Ascending aorta (tissue), 2 donors: ENCODE data around the gene SELENON. TPM values are rescaled to one million over a fixed set of nuclear protein-coding genes. Genes with fewer than 3 reads are reported as not detected.

Experiments used
- DNase-seq, 2 donors: peaks; one replicate each; pipeline ENCODE4 v3.0.0-alpha.2; 2019; ENCODE audit warnings: low spot score in 2 of 2
- H3K27ac ChIP-seq, 2 donors: fragments of 200-600 bp; sonication (generic); one replicate each; pipeline ENCODE4 v1.5.1; 2016 to 2017; ENCODE audit warnings: mild to moderate bottlenecking in 1 of 2
- H3K27me3 ChIP-seq: fragments of 200-600 bp; sonication (generic); one replicate; pipeline ENCODE4 v1.5.1; 2017
- H3K36me3 ChIP-seq, 2 donors: fragments of 200-600 bp; sonication (generic); one replicate each; pipeline ENCODE4 v1.5.1; 2016
- H3K4me1 ChIP-seq, 2 donors: fragments of 200-600 bp; sonication (generic); one replicate each; pipeline ENCODE4 v1.5.1; 2016 to 2017; ENCODE audit warnings: mild to moderate bottlenecking in 1 of 2
- H3K4me3 ChIP-seq, 2 donors: fragments of 200-600 bp; sonication (generic); one replicate each; pipeline ENCODE4 v1.5.1; 2016 to 2017; ENCODE audit warnings: mild to moderate bottlenecking in 1 of 2
- H3K9me3 ChIP-seq, 2 donors: fragments of 200-600 bp; sonication (generic); one replicate each; pipeline ENCODE4 v1.5.1; 2016
- intact Hi-C: fragments of 100-400 bp; cut with DNase I; formaldehyde crosslinking; loops from one replicate; pipeline ENCODE4 v1.15.1; 2023
- total RNA-seq: library from RNA; depleted of rRNA; stranded (reverse); fragments of >200 nt; gene quantifications from one replicate; pipeline ENCODE4 v1.1.0, GENCODE V29; 2016
- TF ChIP-seq, protein P1 (sequence below), 3 experiments: fragments of 200-600 bp in 2 of 3; fragments of 450-650 bp in 1 of 3; sonication (generic) in 2 of 3; IDR thresholded peaks; one replicate each; pipeline ENCODE4 v1.5.1; 2016 to 2019; ENCODE audit warnings: antibody characterized with exemption in 3 of 3, mild to moderate bottlenecking in 1 of 3, moderate library complexity in 1 of 3

SELENON gene
- total RNA-seq, 1 donor from 2014 or later = 208 TPM

DNA sequence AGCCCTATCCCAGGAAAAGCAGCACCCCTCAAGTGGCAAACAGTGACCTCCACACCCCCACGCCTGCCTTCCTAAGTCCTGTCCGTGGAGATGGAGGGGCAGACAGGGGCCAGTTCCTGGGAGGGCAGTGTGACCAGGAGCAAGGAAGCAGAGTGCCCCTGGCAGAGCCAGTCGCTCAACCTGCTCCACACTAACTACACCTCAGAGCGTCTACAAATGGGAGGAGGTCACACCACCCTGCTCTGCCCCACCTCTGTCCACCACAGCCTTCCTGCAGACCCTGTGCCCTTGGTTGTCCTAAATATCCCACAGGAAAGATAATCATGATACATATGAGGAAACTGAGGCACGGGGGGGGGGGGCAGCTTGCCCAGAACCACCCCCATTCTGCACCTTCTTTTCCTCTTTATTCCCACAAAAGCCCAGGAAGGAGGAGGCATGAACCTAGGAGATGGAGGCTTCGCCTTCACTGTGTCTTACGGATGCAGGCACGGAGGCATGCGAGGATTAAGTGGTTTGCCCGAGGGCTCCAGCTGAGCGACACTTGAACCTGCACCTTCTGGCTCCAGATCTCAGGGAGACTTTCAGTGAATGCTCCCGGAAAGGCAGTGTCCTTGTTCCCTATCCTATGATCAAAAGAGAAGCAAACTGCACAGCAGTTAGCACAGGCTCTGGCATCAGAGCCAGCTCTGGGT lies 42.7 kb upstream of the SELENON start:
- no peak for DNase-seq
- no peaks in the 10 kb centered on the region for H3K4me1 ChIP-seq
- H3K27ac ChIP-seq = no peak overlapping the region
- H3K9me3 ChIP-seq = no peaks in the 10 kb centered on the region
- H3K27me3 ChIP-seq = no peaks in the 10 kb centered on the region
- TF ChIP-seq, protein P1, sequence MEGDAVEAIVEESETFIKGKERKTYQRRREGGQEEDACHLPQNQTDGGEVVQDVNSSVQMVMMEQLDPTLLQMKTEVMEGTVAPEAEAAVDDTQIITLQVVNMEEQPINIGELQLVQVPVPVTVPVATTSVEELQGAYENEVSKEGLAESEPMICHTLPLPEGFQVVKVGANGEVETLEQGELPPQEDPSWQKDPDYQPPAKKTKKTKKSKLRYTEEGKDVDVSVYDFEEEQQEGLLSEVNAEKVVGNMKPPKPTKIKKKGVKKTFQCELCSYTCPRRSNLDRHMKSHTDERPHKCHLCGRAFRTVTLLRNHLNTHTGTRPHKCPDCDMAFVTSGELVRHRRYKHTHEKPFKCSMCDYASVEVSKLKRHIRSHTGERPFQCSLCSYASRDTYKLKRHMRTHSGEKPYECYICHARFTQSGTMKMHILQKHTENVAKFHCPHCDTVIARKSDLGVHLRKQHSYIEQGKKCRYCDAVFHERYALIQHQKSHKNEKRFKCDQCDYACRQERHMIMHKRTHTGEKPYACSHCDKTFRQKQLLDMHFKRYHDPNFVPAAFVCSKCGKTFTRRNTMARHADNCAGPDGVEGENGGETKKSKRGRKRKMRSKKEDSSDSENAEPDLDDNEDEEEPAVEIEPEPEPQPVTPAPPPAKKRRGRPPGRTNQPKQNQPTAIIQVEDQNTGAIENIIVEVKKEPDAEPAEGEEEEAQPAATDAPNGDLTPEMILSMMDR (IDR thresholded peaks at IDR 0.05) = no peak
- H3K4me3 ChIP-seq = no peak overlapping the region
- H3K36me3 ChIP-seq = peaks cover 6 to 7% of the 10 kb centered on the region in 2 donors
- intact Hi-C loops = no loop called here

DNA sequence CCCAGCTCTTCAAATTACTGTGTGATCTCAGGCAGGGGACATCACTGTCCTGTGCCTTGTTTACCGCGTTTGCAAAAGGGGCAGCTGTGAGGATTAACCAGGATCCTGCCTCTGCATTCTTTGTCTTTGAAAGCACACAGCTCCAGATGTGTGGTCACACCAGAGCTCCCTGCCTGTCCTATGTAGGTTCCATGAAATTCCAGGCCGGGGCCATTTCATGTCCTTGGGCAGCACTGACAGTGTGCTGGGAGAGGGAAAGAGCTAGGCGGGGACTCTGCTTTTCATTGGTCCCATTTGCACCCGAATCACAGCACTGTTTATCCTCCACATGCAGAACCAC lies 42.2 kb upstream of the SELENON start:
- no peak for DNase-seq
- Histone ChIP-seq H3K27ac (no peak overlapping the region), H3K4me3 (no peak overlapping the region), H3K4me1 (no peaks in the 10 kb centered on the region), H3K27me3 (no peaks in the 10 kb centered on the region), H3K9me3 (no peaks in the 10 kb centered on the region), H3K36me3 (peaks cover 6 to 7% of the 10 kb centered on the region in 2 donors)
- intact Hi-C loops = no loop called here
- TF ChIP-seq, protein P1 (IDR thresholded peaks at IDR 0.05) = no peak

DNA sequence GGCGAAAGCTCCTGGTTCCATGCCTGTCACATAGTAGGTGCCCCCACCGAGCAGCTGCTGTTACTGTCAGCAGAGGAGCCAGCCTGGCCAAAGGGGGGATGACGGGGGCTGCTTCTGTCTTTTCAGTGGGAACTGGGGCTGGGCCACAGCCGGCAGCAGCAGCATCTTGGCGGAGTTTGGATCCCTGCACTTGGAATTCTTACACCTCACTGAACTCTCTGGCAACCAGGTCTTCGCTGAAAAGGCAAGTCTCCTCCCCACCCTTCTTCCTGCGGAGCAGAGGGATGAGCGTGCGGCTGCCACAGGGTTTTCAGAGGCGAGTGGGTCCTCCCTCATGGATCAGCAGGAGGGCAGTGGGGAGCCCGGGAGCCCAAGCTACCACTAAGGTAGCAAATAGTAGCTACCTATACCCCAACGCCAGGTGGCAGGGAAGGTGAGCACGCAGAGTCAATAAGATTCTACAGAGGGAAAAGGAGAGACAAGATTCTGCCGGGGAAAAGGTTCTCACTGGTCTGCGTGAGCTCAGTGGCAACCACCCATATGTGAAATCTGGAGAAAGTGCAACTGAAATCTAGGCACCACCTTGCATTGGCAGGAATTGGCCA lies 41.4 kb upstream of the SELENON start:
- no peak for DNase-seq
- TF ChIP-seq, protein P1 (IDR thresholded peaks at IDR 0.05) = no peak
- Histone ChIP-seq H3K27me3 (no peaks in the 10 kb centered on the region), H3K9me3 (no peaks in the 10 kb centered on the region), H3K36me3 (peaks cover 1 to 6% of the 10 kb centered on the region in 2 donors), H3K4me1 (no peaks in the 10 kb centered on the region), H3K4me3 (no peak overlapping the region), H3K27ac (no peak overlapping the region)
- intact Hi-C loops = no loop called here

DNA sequence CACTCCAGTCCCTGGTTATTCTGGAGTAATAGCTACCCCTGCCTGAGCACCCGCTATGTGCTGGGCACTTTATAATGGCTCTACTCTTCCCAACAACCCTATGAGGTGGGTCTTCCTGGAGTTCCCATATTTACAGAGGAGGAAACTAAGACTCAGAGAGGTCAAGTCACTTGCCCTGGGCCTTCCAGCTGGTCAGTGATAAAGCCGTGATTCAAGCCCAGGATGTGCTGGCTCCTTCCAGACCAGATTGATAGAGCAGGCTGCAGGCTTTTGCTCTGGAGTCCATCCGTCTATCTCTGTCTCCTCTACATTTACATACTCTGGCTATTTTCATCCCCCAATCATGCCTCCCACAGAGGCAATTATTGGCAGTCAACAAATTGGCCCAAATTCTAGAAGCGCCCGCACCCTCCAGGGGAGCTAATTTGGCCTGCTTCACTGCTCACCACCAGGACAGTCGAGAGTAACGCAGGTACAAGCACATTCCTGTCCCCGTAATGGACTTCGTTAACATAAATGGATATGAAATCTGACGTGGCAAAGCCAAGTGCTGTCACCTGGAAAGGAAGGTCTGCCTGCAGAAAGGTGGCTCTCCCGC lies 39.8 kb upstream of the SELENON start:
- DNase-seq = no peak
- Histone ChIP-seq H3K36me3 (peaks cover 0 to 12% of the 10 kb centered on the region in 2 donors), H3K27me3 (no peaks in the 10 kb centered on the region), H3K27ac (no peak overlapping the region), H3K4me1 (no peaks in the 10 kb centered on the region), H3K4me3 (no peak overlapping the region), H3K9me3 (no peaks in the 10 kb centered on the region)
- TF ChIP-seq, protein P1 (IDR thresholded peaks at IDR 0.05) = no peak
- intact Hi-C loops = no loop called here

DNA sequence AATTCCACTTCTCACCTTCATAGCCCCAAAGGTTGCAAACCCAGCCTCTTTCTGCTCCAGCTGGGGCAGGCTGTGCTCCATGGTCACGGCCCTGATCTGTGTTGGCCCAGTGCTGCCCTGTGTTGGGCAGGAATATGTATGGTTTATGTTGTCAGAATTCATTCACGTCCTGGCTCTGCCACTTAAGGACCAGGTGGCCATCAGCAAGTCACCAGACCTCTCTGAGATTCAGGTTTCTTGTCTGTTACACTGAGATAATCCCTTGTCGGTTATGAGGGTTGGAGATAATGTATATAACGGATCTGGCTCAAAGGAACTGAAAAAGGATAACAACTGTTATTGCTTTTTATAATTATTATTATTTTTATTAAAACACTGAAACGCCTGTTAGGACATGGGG lies 39.1 kb upstream of the SELENON start:
- intact Hi-C loops = no loop called here
- TF ChIP-seq, protein P1 (IDR thresholded peaks at IDR 0.05) = no peak
- Histone ChIP-seq H3K9me3 (no peaks in the 10 kb centered on the region), H3K27ac (no peak overlapping the region), H3K27me3 (no peaks in the 10 kb centered on the region), H3K4me3 (no peak overlapping the region), H3K36me3 (peaks cover 0 to 12% of the 10 kb centered on the region in 2 donors), H3K4me1 (no peaks in the 10 kb centered on the region)
- no peak for DNase-seq
